H9 (cell line): ENCODE measurements around the gene SETMAR. TPM values are rescaled to one million over a fixed set of nuclear protein-coding genes. Genes with fewer than 3 reads are reported as not detected.

Experiments
- DNase-seq: peaks from one replicate; pipeline ENCODE4 v3.0.0-alpha.2; 2017
- H2AFZ ChIP-seq: one replicate; pipeline ENCODE4 v1.6.1; 2013; ENCODE audit warnings: mild to moderate bottlenecking, low read length, control low read depth, moderate library complexity
- H2AK5ac ChIP-seq: 2 replicates; pipeline ENCODE4 v1.6.1; 2013; ENCODE audit warnings: low read length, control low read depth, mixed read lengths; ENCODE audit not compliant: insufficient read length
- H2BK120ac ChIP-seq: one replicate; pipeline ENCODE4 v1.6.1; 2013; ENCODE audit warnings: low read depth, mild to moderate bottlenecking, low read length, control low read depth, inconsistent platforms; ENCODE audit not compliant: poor library complexity, severe bottlenecking
- H2BK12ac ChIP-seq: 2 replicates; pipeline ENCODE4 v1.6.1; 2013; ENCODE audit warnings: low read length, control low read depth, mixed read lengths, low read depth; ENCODE audit not compliant: insufficient read length
- H2BK15ac ChIP-seq: 2 replicates; pipeline ENCODE4 v1.6.1; 2013; ENCODE audit warnings: low read depth, low read length, control low read depth
- H2BK20ac ChIP-seq: one replicate; pipeline ENCODE4 v1.6.1; 2013; ENCODE audit warnings: low read depth, mild to moderate bottlenecking, low read length, control low read depth, inconsistent platforms; ENCODE audit not compliant: poor library complexity, severe bottlenecking
- H2BK5ac ChIP-seq: 2 replicates; pipeline ENCODE4 v1.6.1; 2013; ENCODE audit warnings: low read length, control low read depth, mixed read lengths; ENCODE audit not compliant: insufficient read length
- H3K14ac ChIP-seq: 2 replicates; pipeline ENCODE4 v1.6.1; 2013; ENCODE audit warnings: low read length, control low read depth; ENCODE audit not compliant: insufficient read depth
- H3K18ac ChIP-seq: 2 replicates; pipeline ENCODE4 v1.6.1; 2013; ENCODE audit warnings: low read depth, mild to moderate bottlenecking, mixed read lengths, low read length, control low read depth; ENCODE audit not compliant: insufficient read length
- H3K23ac ChIP-seq: 2 replicates; pipeline ENCODE4 v1.6.1; 2013; ENCODE audit warnings: low read length, control low read depth, mixed read lengths, low read depth; ENCODE audit not compliant: insufficient read length
- H3K23me2 ChIP-seq: 2 replicates; pipeline ENCODE4 v1.6.1; 2013; ENCODE audit warnings: low read depth, mild to moderate bottlenecking, mixed read lengths, low read length, control low read depth; ENCODE audit not compliant: insufficient read length, poor library complexity, severe bottlenecking
- H3K27ac ChIP-seq: 2 replicates; pipeline ENCODE4 v1.5.1; 2013; ENCODE audit warnings: low read length, control low read depth, mixed read lengths, low read depth; ENCODE audit not compliant: insufficient read length
- H3K27me3 ChIP-seq: 2 replicates; pipeline ENCODE4 v1.6.1; 2013; ENCODE audit warnings: low read length, control low read depth, inconsistent platforms; ENCODE audit not compliant: insufficient read depth
- H3K4ac ChIP-seq: 2 replicates; pipeline ENCODE4 v1.6.1; 2013; ENCODE audit warnings: low read depth, mild to moderate bottlenecking, control low read depth, inconsistent platforms, low read length, moderate library complexity
- H3K4me1 ChIP-seq: 2 replicates; pipeline ENCODE4 v1.6.1; 2013; ENCODE audit warnings: low read length, control low read depth, inconsistent platforms; ENCODE audit not compliant: insufficient read depth
- H3K4me2 ChIP-seq: 2 replicates; pipeline ENCODE4 v1.6.1; 2013; ENCODE audit warnings: low read length, control low read depth, mixed read lengths; ENCODE audit not compliant: insufficient read length, insufficient read depth
- H3K56ac ChIP-seq: 2 replicates; pipeline ENCODE4 v1.6.1; 2013; ENCODE audit warnings: low read depth, mild to moderate bottlenecking, mixed read lengths, low read length, control low read depth; ENCODE audit not compliant: insufficient read length
- H3K79me1 ChIP-seq: 2 replicates; pipeline ENCODE4 v1.6.1; 2013; ENCODE audit warnings: low read depth, mild to moderate bottlenecking, moderate library complexity, low read length, control low read depth, inconsistent platforms; ENCODE audit not compliant: insufficient read depth, poor library complexity, severe bottlenecking
- H3K79me2 ChIP-seq: 2 replicates; pipeline ENCODE4 v1.6.1; 2013; ENCODE audit warnings: low read length, control low read depth, inconsistent platforms; ENCODE audit not compliant: insufficient read depth
- H3K9ac ChIP-seq: 2 replicates; pipeline ENCODE4 v1.6.1; 2013; ENCODE audit warnings: low read length, control low read depth, mixed read lengths; ENCODE audit not compliant: insufficient read length; ENCODE audit errors: extremely low read depth
- H3K9me3 ChIP-seq: one replicate; pipeline ENCODE4 v1.6.1; 2013; ENCODE audit warnings: low read depth, low read length, inconsistent platforms; ENCODE audit not compliant: control insufficient read depth
- H3T11ph ChIP-seq: one replicate; pipeline ENCODE4 v1.6.1; 2013; ENCODE audit warnings: mild to moderate bottlenecking, low read length, control low read depth, inconsistent platforms
- H4K20me1 ChIP-seq: one replicate; pipeline ENCODE4 v1.6.1; 2013; ENCODE audit not compliant: control insufficient read depth, insufficient read length, insufficient read depth
- H4K5ac ChIP-seq: 2 replicates; pipeline ENCODE4 v1.6.1; 2013; ENCODE audit warnings: low read depth, mild to moderate bottlenecking, mixed read lengths, low read length, control low read depth; ENCODE audit not compliant: insufficient read length
- H4K8ac ChIP-seq: replicated peaks from 2 replicates; pipeline ENCODE4 v1.6.1; 2013; ENCODE audit warnings: low read length, control low read depth, mixed read lengths, low read depth; ENCODE audit not compliant: insufficient read length
- H4K91ac ChIP-seq: 2 replicates; pipeline ENCODE4 v1.6.1; 2013; ENCODE audit warnings: low read depth, mild to moderate bottlenecking, moderate library complexity, mixed read lengths, low read length, control low read depth; ENCODE audit not compliant: insufficient read length
- H3K27ac Mint-ChIP-seq, 3 experiments: 2 replicates in 2 of 3; 3 replicates in 1 of 3; pipeline ENCODE4 v1.8.0; 2020 to 2021; ENCODE audit warnings: mixed read lengths in 3 of 3, mild to moderate bottlenecking in 1 of 3, moderate library complexity in 1 of 3
- H3K27me3 Mint-ChIP-seq: 2 replicates; pipeline ENCODE4 v1.8.0; 2021; ENCODE audit warnings: low read depth, mild to moderate bottlenecking, moderate library complexity, mixed read lengths
- H3K36me3 Mint-ChIP-seq, 3 experiments: 2 replicates in 2 of 3; 3 replicates in 1 of 3; pipeline ENCODE4 v1.8.0; 2020 to 2021; ENCODE audit warnings: low read depth in 3 of 3, mixed read lengths in 3 of 3; ENCODE audit not compliant: insufficient read depth in 1 of 3
- H3K4me1 Mint-ChIP-seq, 2 experiments: 2 replicates each; pipeline ENCODE4 v1.8.0; 2020; ENCODE audit warnings: mixed read lengths in 2 of 2
- H3K4me3 Mint-ChIP-seq, 2 experiments: 2 replicates in 1 of 2; 3 replicates in 1 of 2; pipeline ENCODE4 v1.8.0; 2020 to 2021; ENCODE audit warnings: mild to moderate bottlenecking in 2 of 2, mixed read lengths in 2 of 2, moderate library complexity in 1 of 2
- H3K9me3 Mint-ChIP-seq, 2 experiments: 2 replicates in 1 of 2; 3 replicates in 1 of 2; pipeline ENCODE4 v1.8.0; 2020; ENCODE audit warnings: mild to moderate bottlenecking in 2 of 2, mixed read lengths in 2 of 2, moderate library complexity in 1 of 2
- WGBS: extraction: QIAGEN DNeasy Blood & Tissue Kit; methylation state at CpG from one replicate; pipeline ENCODE4 v1.1.7; 2013; ENCODE audit warnings: missing lambda C conversion rate, low lambda C conversion rate, mixed read lengths; ENCODE audit not compliant: insufficient read length; ENCODE audit errors: extremely low coverage; 5-methylcytosine and 5-hydroxymethylcytosine counted together
- long read RNA-seq: library from polyadenylated mRNA; unstranded; transcript quantifications from one replicate; pipeline ENCODE4 v2.0.0, GENCODE V29; 2020
- total RNA-seq: library from RNA; stranded (reverse); gene quantifications from 2 replicates; pipeline ENCODE4 v1.2.1, GENCODE V29; 2021
- TF ChIP-seq, protein P1 (sequence below): fragments of 200-600 bp; sonication (generic); conservative IDR thresholded peaks from 3 replicates; pipeline ENCODE4 v1.8.0; 2021; ENCODE audit warnings: antibody characterized with exemption, mild to moderate bottlenecking

The SETMAR gene
- total RNA-seq, result 28.6 and 29.1 TPM in 2 replicates
- long read RNA-seq, transcript SETMAR-204 (3 exons, 1,359 nt), result minor isoform, 21 of 81 reads
- long read RNA-seq, transcript SETMAR-201 (3 exons, 2,443 nt), result major isoform, 22 of 81 reads
- long read RNA-seq, partial matches to known transcripts, result 1 of 81 reads
- long read RNA-seq, other reads (novel, unspliced or antisense), result 31 of 81 reads

DNA sequence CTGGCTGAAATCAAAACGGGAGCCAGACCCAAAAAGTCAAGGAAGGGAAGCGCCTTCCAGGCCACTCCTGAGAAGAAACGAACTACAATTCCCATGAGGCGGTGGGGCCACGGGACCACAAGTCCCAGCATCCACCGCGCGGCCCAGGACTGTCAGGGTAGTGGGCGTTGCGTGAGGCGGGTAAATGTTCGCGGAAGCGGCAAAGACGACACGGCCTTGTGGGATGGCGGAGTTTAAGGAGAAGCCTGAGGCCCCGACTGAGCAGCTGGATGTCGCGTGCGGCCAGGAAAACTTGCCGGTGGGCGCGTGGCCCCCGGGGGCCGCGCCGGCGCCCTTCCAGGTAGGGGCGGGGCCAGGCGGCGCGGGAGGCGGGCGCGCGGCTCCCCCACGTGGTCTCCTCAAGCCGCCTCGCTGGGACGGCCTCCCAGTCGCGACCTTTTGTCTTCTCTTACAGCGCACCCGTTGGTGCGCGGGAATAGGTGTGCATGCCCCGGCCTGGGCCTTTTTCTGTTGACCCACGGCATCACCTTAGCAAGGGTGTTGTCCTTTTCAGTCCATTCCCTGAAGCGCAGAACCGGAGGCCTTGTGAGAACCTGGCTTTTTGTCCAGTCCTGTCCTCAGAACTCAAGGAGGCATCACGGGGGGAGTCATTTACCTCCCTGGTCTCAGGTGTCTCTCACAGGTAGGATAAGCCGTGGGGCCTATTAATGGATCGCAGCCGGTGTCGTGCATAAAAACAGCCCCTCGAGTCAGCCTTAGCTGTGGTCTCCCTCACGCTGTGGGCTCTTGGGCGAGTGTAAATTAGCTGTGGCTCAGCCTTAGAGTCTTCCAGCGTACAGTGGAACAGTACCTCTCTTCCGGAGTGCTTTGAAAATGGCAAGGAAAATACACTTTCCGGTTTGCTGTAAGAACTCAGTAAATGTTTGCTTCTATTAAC is at the start of gene SETMAR:
Gene SETMAR (plus strand): TSS at position 183 of the 937 bp plus-strand sequence. CDS start 2 bp downstream, at position 185.
- peak within 1 kb of the TSS in 2 of 3 experiments; percentile 98 to 99; a peak in 6 of 7 replicates for H3K27ac Mint-ChIP-seq
- H3K79me2 ChIP-seq, result peaks cover 2% of the 10 kb centered on the region; the same call in 1 of the 2 replicates
- peaks cover 8 to 23% (median 16%) of the 10 kb centered on the region in 3 experiments; a peak in 6 of 7 replicates for H3K36me3 Mint-ChIP-seq
- H2BK5ac ChIP-seq, result no peak within 1 kb of the TSS
- TF ChIP-seq, protein P1, sequence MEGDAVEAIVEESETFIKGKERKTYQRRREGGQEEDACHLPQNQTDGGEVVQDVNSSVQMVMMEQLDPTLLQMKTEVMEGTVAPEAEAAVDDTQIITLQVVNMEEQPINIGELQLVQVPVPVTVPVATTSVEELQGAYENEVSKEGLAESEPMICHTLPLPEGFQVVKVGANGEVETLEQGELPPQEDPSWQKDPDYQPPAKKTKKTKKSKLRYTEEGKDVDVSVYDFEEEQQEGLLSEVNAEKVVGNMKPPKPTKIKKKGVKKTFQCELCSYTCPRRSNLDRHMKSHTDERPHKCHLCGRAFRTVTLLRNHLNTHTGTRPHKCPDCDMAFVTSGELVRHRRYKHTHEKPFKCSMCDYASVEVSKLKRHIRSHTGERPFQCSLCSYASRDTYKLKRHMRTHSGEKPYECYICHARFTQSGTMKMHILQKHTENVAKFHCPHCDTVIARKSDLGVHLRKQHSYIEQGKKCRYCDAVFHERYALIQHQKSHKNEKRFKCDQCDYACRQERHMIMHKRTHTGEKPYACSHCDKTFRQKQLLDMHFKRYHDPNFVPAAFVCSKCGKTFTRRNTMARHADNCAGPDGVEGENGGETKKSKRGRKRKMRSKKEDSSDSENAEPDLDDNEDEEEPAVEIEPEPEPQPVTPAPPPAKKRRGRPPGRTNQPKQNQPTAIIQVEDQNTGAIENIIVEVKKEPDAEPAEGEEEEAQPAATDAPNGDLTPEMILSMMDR, result no peak
- H3T11ph ChIP-seq, result peak within 1 kb of the TSS; percentile 42
- H2AK5ac ChIP-seq, result no peak within 1 kb of the TSS
- H3K4ac ChIP-seq, result no peak within 1 kb of the TSS; the same call in 1 of the 2 replicates
- no peaks in the 10 kb centered on the region for H3K9me3 Mint-ChIP-seq
- peaks cover 7% of the 10 kb centered on the region for H3K23me2 ChIP-seq
- H3K4me1 Mint-ChIP-seq, result peaks cover 27 to 37% of the 10 kb centered on the region in 2 experiments
- no CpG with 5 or more reads among the region's 62 CpGs for WGBS
- no peaks in the 10 kb centered on the region for H3K27me3 ChIP-seq
- no peaks in the 10 kb centered on the region for H3K79me1 ChIP-seq
- H2AFZ ChIP-seq, result peak within 1 kb of the TSS; percentile 90
- peak within 1 kb of the TSS; percentile 99 for H3K14ac ChIP-seq
- DNase-seq, result peak; percentile 90
- H3K9me3 ChIP-seq, result no peaks in the 10 kb centered on the region
- H3K56ac ChIP-seq, result no peak within 1 kb of the TSS
- no peak within 1 kb of the TSS for H3K27ac ChIP-seq
- H2BK12ac ChIP-seq, result no peak within 1 kb of the TSS
- H3K27me3 Mint-ChIP-seq, result peaks cover 3% of the 10 kb centered on the region; the same call in 1 of the 2 replicates
- no peak within 1 kb of the TSS for H3K23ac ChIP-seq
- peak within 1 kb of the TSS; percentile 93 for H2BK120ac ChIP-seq
- H3K18ac ChIP-seq, result peak within 1 kb of the TSS; percentile 98
- peak within 1 kb of the TSS; percentile 80 for H3K4me2 ChIP-seq
- peak within 1 kb of the TSS; percentile 64 for H4K91ac ChIP-seq
- no peak within 1 kb of the TSS for H2BK15ac ChIP-seq
- peak within 1 kb of the TSS; percentile 57 for H4K5ac ChIP-seq
- H3K4me3 Mint-ChIP-seq, result peak within 1 kb of the TSS; percentile 93 to 96
- H4K20me1 ChIP-seq, result no peaks in the 10 kb centered on the region
- H3K4me1 ChIP-seq, result no peaks in the 10 kb centered on the region; the same call in 1 of the 2 replicates
- H3K9ac ChIP-seq, result peak within 1 kb of the TSS; percentile 95
- H4K8ac ChIP-seq, result no peak within 1 kb of the TSS
- no peak within 1 kb of the TSS for H2BK20ac ChIP-seq
